CD4-positive, alpha-beta memory T cell (primary cell): ENCODE results near the gene B4GALT7. TPM values are rescaled to one million over a fixed set of nuclear protein-coding genes. Genes with fewer than 3 reads are reported as not detected.
"Not testable (repeated sequence)": the region's sequence is repeated elsewhere in the genome, so short reads cannot be mapped to it uniquely, and the experiment has no call there.

Source experiments
- CTCF ChIA-PET: fragments of 350-600 bp; sonication (Branson Sonifier 250); formaldehyde crosslinking; loops from one replicate; lab custom pipeline; 2021; ENCODE audit warnings: inconsistent platforms; ENCODE audit not compliant: partially characterized antibody; lab: Charles Lee
- POLR2A ChIA-PET: fragments of 350-600 bp; sonication (Branson Sonifier 250); formaldehyde crosslinking; loops from one replicate; lab custom pipeline; 2021; ENCODE audit not compliant: partially characterized antibody; lab: Charles Lee
- DNase-seq, 5 donors: peaks; one replicate each; pipeline versions ENCODE4 v3.0.0 to v3.0.0-alpha.2; 2020 to 2022; ENCODE audit warnings: mixed read lengths in 1 of 5
- H3K27ac ChIP-seq: one replicate; pipeline ENCODE4 v1.7.0; 2013; ENCODE audit warnings: low read depth, low read length
- H3K27me3 ChIP-seq: 2 replicates; pipeline ENCODE4 v1.7.0; 2013; ENCODE audit warnings: mild to moderate bottlenecking, low read length, moderate library complexity; ENCODE audit not compliant: insufficient read depth
- H3K36me3 ChIP-seq: 2 replicates; pipeline ENCODE4 v1.7.0; 2013; ENCODE audit warnings: mild to moderate bottlenecking, low read length, moderate library complexity; ENCODE audit not compliant: insufficient read depth
- H3K4me1 ChIP-seq: 2 replicates; pipeline ENCODE4 v1.7.0; 2013; ENCODE audit warnings: mild to moderate bottlenecking, low read length, moderate library complexity; ENCODE audit not compliant: insufficient read depth
- H3K4me3 ChIP-seq, 2 donors: one replicate each; pipeline ENCODE4 v1.7.0; 2013; ENCODE audit warnings: low read length in 2 of 2, mild to moderate bottlenecking in 1 of 2
- H3K9me3 ChIP-seq, 2 donors: one replicate each; pipeline ENCODE4 v1.7.0; 2013; ENCODE audit warnings: low read length in 2 of 2, control low read depth in 1 of 2; ENCODE audit not compliant: control insufficient read depth in 1 of 2
- H3K27ac Mint-ChIP-seq, 7 donors: one replicate each; pipeline ENCODE4 v1.8.0; 2020 to 2021; ENCODE audit warnings: mixed read lengths in 7 of 7, mild to moderate bottlenecking in 6 of 7, inconsistent platforms in 3 of 7, moderate library complexity in 3 of 7
- H3K27me3 Mint-ChIP-seq, 2 donors: one replicate each; pipeline ENCODE4 v1.8.0; 2020 to 2021; ENCODE audit warnings: mixed read lengths in 2 of 2
- H3K36me3 Mint-ChIP-seq, 2 donors: one replicate each; pipeline ENCODE4 v1.8.0; 2020 to 2021; ENCODE audit warnings: mixed read lengths in 2 of 2, inconsistent platforms in 1 of 2, mild to moderate bottlenecking in 1 of 2
- H3K4me1 Mint-ChIP-seq, 4 donors: one replicate each; pipeline ENCODE4 v1.8.0; 2020 to 2021; ENCODE audit warnings: mixed read lengths in 4 of 4, mild to moderate bottlenecking in 1 of 4
- H3K4me3 Mint-ChIP-seq, 8 donors: one replicate each; pipeline ENCODE4 v1.8.0; 2020 to 2021; ENCODE audit warnings: mixed read lengths in 8 of 8, mild to moderate bottlenecking in 7 of 8, moderate library complexity in 6 of 8, inconsistent platforms in 3 of 8
- H3K9me3 Mint-ChIP-seq, 8 donors: one replicate each; pipeline ENCODE4 v1.8.0; 2020 to 2021; ENCODE audit warnings: mixed read lengths in 8 of 8, mild to moderate bottlenecking in 5 of 8, inconsistent platforms in 3 of 8, moderate library complexity in 1 of 8
- intact Hi-C: fragments of 100-400 bp; cut with micrococcal nuclease; formaldehyde crosslinking; loops from one replicate; pipeline ENCODE4 v1.15.1; 2023
- polyA plus RNA-seq, 2 donors: library from polyadenylated mRNA; unstranded; fragments of 300-500 nt; fragmentation: Illumina TruSeq; gene quantifications; one replicate each; pipeline ENCODE4 v1.2.3, GENCODE V29; 2021
- total RNA-seq, 2 experiments: library from RNA; stranded (reverse); gene quantifications; one replicate each; pipeline ENCODE4 v1.2.3, GENCODE V29; 2021

B4GALT7 gene
- total and polyA plus RNA-seq, 4 experiments from 2014 or later: 23.3 to 47.9 (median 34.5) TPM

DNA sequence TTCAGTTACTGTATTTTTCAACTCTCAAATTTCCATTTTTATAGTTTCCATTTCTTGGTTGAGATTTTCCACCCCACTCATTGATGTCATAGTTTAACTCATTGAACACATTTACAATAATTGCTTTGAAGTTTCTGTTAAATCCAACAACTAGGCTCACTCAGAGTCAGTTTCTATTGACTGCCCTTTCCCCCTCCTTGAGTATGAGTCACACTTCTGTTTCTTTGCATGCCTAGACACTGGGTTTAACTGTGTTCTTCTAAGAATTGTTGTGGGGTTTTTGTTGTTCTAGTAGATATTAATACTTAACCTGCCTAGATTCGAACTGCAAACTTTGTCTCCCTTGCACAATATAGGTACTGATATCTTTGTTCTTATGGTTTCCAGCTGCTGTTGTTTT, 45.5 kb downstream of the B4GALT7 start:
- H3K4me1 Mint-ChIP-seq, H3K9me3 Mint-ChIP-seq, H3K4me3 Mint-ChIP-seq, POLR2A ChIA-PET, intact Hi-C loops, DNase-seq, H3K4me3 ChIP-seq, H3K4me1 ChIP-seq, H3K36me3 Mint-ChIP-seq, H3K27ac ChIP-seq, H3K27me3 ChIP-seq, H3K27ac Mint-ChIP-seq, H3K36me3 ChIP-seq, H3K9me3 ChIP-seq, H3K27me3 Mint-ChIP-seq, CTCF ChIA-PET: not testable (repeated sequence)

- CTCF ChIA-PET, POLR2A ChIA-PET, H3K4me3 Mint-ChIP-seq: not testable (repeated sequence)
Observed at GRCh38 chr5:177651235-177651634, 51.3 kb downstream of the B4GALT7 start.

GRCh38 chr5:177657846-177658245, 57.9 kb downstream of the B4GALT7 start:
- H3K9me3 Mint-ChIP-seq: not testable (repeated sequence)

More at GRCh38 chr5:177651235-177651634, 51.3 kb downstream of the B4GALT7 start:
- H3K27me3 Mint-ChIP-seq, H3K9me3 ChIP-seq, intact Hi-C loops, H3K27ac Mint-ChIP-seq, H3K27me3 ChIP-seq, H3K4me3 ChIP-seq, H3K4me1 ChIP-seq, H3K36me3 ChIP-seq, H3K27ac ChIP-seq, H3K36me3 Mint-ChIP-seq, H3K9me3 Mint-ChIP-seq, H3K4me1 Mint-ChIP-seq, DNase-seq: not testable (repeated sequence)

GRCh38 chr5:177658542-177658941, 58.6 kb downstream of the B4GALT7 start:
- CTCF ChIA-PET, H3K27ac ChIP-seq, H3K27me3 Mint-ChIP-seq, H3K4me1 ChIP-seq, H3K4me3 ChIP-seq, intact Hi-C loops, H3K4me3 Mint-ChIP-seq, POLR2A ChIA-PET, H3K27me3 ChIP-seq, H3K36me3 Mint-ChIP-seq, H3K9me3 Mint-ChIP-seq, H3K9me3 ChIP-seq, DNase-seq, H3K36me3 ChIP-seq, H3K27ac Mint-ChIP-seq: not testable (repeated sequence)
- peaks cover 3 to 13% (median 8%) of the 10 kb centered on the region in 4 donors for H3K4me1 Mint-ChIP-seq

More at GRCh38 chr5:177657846-177658245, 57.9 kb downstream of the B4GALT7 start:
- H3K4me3 ChIP-seq, H3K4me1 ChIP-seq, DNase-seq, H3K9me3 ChIP-seq, H3K27ac ChIP-seq, H3K27ac Mint-ChIP-seq, intact Hi-C loops, H3K4me3 Mint-ChIP-seq, H3K27me3 Mint-ChIP-seq, H3K36me3 ChIP-seq, CTCF ChIA-PET, POLR2A ChIA-PET, H3K36me3 Mint-ChIP-seq, H3K27me3 ChIP-seq: not testable (repeated sequence)
- H3K4me1 Mint-ChIP-seq: peaks cover 2 to 13% (median 8%) of the 10 kb centered on the region in 4 donors

Other genes starting within 250 kb of the B4GALT7 start
- gene LMAN2, start 248.5 kb upstream of the B4GALT7 start, total RNA-seq: 100 to 1,000 TPM; 114 to 123 TPM
- 100 to 1,000 TPM; 223 to 322 TPM for gene LMAN2, start 248.5 kb upstream of the B4GALT7 start, polyA plus RNA-seq
- 100 to 1,000 TPM; 167 to 168 TPM for gene RGS14, start 242.2 kb upstream of the B4GALT7 start, total RNA-seq
- 10 to 100 TPM; 62.3 to 96.7 TPM for gene RGS14, start 242.2 kb upstream of the B4GALT7 start, polyA plus RNA-seq
- under 1 TPM in 1 of 2 experiments, not detected in 1; 0.11 TPM for gene SLC34A1, start 215.7 kb upstream of the B4GALT7 start, total RNA-seq
- gene SLC34A1, start 215.7 kb upstream of the B4GALT7 start, polyA plus RNA-seq: not detected
- not detected for gene PFN3, start 199.5 kb upstream of the B4GALT7 start, total RNA-seq
- not detected for gene PFN3, start 199.5 kb upstream of the B4GALT7 start, polyA plus RNA-seq
- not detected for gene F12, start 190.6 kb upstream of the B4GALT7 start, total RNA-seq
- 1 to 10 TPM; 2.0 to 2.4 TPM for gene F12, start 190.6 kb upstream of the B4GALT7 start, polyA plus RNA-seq
- 100 to 1,000 TPM; 189 to 191 TPM for gene GRK6, start 173.5 kb upstream of the B4GALT7 start, total RNA-seq
- gene GRK6, start 173.5 kb upstream of the B4GALT7 start, polyA plus RNA-seq: 100 to 1,000 TPM in 1 of 2 donors, 10 to 100 TPM in 1; 72.4 to 203 TPM
- gene PRR7, start 153.3 kb upstream of the B4GALT7 start, total RNA-seq: 1 to 10 TPM; 5.2 to 7.2 TPM
- 10 to 100 TPM; 14.3 to 17.8 TPM for gene PRR7, start 153.3 kb upstream of the B4GALT7 start, polyA plus RNA-seq
- 1 to 10 TPM in 1 of 2 experiments, under 1 TPM in 1; 0.99 to 1.2 TPM for gene DBN1, start 126.5 kb upstream of the B4GALT7 start, total RNA-seq
- under 1 TPM in 1 of 2 donors, not detected in 1; 0.49 TPM for gene DBN1, start 126.5 kb upstream of the B4GALT7 start, polyA plus RNA-seq
- gene PDLIM7, start 102.5 kb upstream of the B4GALT7 start, total RNA-seq: 1 to 10 TPM; 5.8 to 7.3 TPM
- 1 to 10 TPM; 3.3 to 3.5 TPM for gene PDLIM7, start 102.5 kb upstream of the B4GALT7 start, polyA plus RNA-seq
- gene DOK3, start 90.3 kb upstream of the B4GALT7 start, total RNA-seq: 1 to 10 TPM; 3.7 to 3.9 TPM
- gene DOK3, start 90.3 kb upstream of the B4GALT7 start, polyA plus RNA-seq: under 1 TPM in 1 of 2 donors, not detected in 1; 0.69 TPM
- gene DDX41, start 83.2 kb upstream of the B4GALT7 start, total RNA-seq: 10 to 100 TPM; 72.9 to 80.3 TPM
- gene DDX41, start 83.2 kb upstream of the B4GALT7 start, polyA plus RNA-seq: 10 to 100 TPM; 47.6 to 51.2 TPM
- gene FAM193B, start 45.6 kb upstream of the B4GALT7 start, total RNA-seq: 100 to 1,000 TPM; 233 to 252 TPM
- gene FAM193B, start 45.6 kb upstream of the B4GALT7 start, polyA plus RNA-seq: 1 to 10 TPM; 1.9 to 7.0 TPM
- 10 to 100 TPM; 93.7 to 95.8 TPM for gene TMED9, start 7.9 kb upstream of the B4GALT7 start, total RNA-seq
- gene TMED9, start 7.9 kb upstream of the B4GALT7 start, polyA plus RNA-seq: 100 to 1,000 TPM; 123 to 133 TPM
- gene FAM153A, start 182.8 kb downstream of the B4GALT7 start, total RNA-seq: 100 to 1,000 TPM in 1 of 2 experiments, 10 to 100 TPM in 1; 92.7 to 116 TPM
- gene FAM153A, start 182.8 kb downstream of the B4GALT7 start, polyA plus RNA-seq: 1 to 10 TPM; 2.0 to 3.2 TPM